Muscle of leg (tissue), 11 donors: ENCODE results near the gene ZNF407. TPM values are rescaled to one million over a fixed set of nuclear protein-coding genes. Genes with fewer than 3 reads are reported as not detected.

Source experiments
- DNase-seq: peaks from one replicate; pipeline ENCODE4 v3.0.0; 2013
- H3K27ac ChIP-seq: one replicate; pipeline ENCODE4 v1.5.1; 2013; ENCODE audit warnings: mild to moderate bottlenecking, low read length, control low read depth
- H3K27me3 ChIP-seq: one replicate; pipeline ENCODE4 v1.6.1; 2013; ENCODE audit warnings: low read length; ENCODE audit not compliant: control insufficient read depth, insufficient read depth
- H3K36me3 ChIP-seq: one replicate; pipeline ENCODE4 v1.6.1; 2013; ENCODE audit warnings: low read length; ENCODE audit not compliant: control insufficient read depth, insufficient read depth
- H3K4me1 ChIP-seq: one replicate; pipeline ENCODE4 v1.6.1; 2013; ENCODE audit warnings: low read length; ENCODE audit not compliant: control insufficient read depth, insufficient read depth
- H3K4me3 ChIP-seq: one replicate; pipeline ENCODE4 v1.5.1; 2013; ENCODE audit warnings: low read length, control low read depth
- H3K9me3 ChIP-seq: replicated peaks from 2 replicates; pipeline ENCODE4 v1.6.1; 2013; ENCODE audit warnings: low read depth, low read length; ENCODE audit not compliant: control insufficient read depth
- WGBS: methylation state at CpG from one replicate; pipeline ENCODE4 v1.1.5; 2013; ENCODE audit warnings: missing lambda C conversion rate; ENCODE audit not compliant: insufficient coverage; 5-methylcytosine and 5-hydroxymethylcytosine counted together
- polyA plus RNA-seq, 8 donors: library from polyadenylated mRNA; unstranded; fragments of 120-200 nt; gene quantifications; one replicate each; pipeline versions ENCODE4 v1.2.1 to v1.2.3, GENCODE V29; 2013; ENCODE audit warnings: inconsistent platforms in 1 of 8, low replicate concordance in 1 of 8; ENCODE audit not compliant: insufficient read length in 8 of 8, insufficient read depth in 1 of 8
- total RNA-seq: library from RNA; stranded (reverse); fragments of 120-200 nt; gene quantifications from one replicate; pipeline ENCODE4 v1.2.4, GENCODE V29; 2013

Gene ZNF407
- total and polyA plus RNA-seq, 9 donors = 5.3 to 10.7 (median 6.4) TPM

- Histone ChIP-seq H3K27ac (no peak overlapping the region), H3K4me3 (no peak overlapping the region), H3K9me3 (no peaks in the 10 kb centered on the region), H3K36me3 (no peaks in the 10 kb centered on the region), H3K4me1 (no peaks in the 10 kb centered on the region), H3K27me3 (no peaks in the 10 kb centered on the region)
- WGBS = 92% methylated on average over 2 of the region's 7 CpGs
- DNase-seq = no peak
Measured at GRCh38 chr18:74945774-74946545, 348.3 kb downstream of the ZNF407 start.

- DNase-seq = no peak
- Histone ChIP-seq H3K9me3 (no peaks in the 10 kb centered on the region), H3K4me3 (no peak overlapping the region), H3K27ac (no peak overlapping the region), H3K27me3 (no peaks in the 10 kb centered on the region), H3K36me3 (no peaks in the 10 kb centered on the region), H3K4me1 (no peaks in the 10 kb centered on the region)
- WGBS = no CpG with 5 or more reads among the region's 3 CpGs
Measured at GRCh38 chr18:74946646-74947375, 349.1 kb downstream of the ZNF407 start.

DNA sequence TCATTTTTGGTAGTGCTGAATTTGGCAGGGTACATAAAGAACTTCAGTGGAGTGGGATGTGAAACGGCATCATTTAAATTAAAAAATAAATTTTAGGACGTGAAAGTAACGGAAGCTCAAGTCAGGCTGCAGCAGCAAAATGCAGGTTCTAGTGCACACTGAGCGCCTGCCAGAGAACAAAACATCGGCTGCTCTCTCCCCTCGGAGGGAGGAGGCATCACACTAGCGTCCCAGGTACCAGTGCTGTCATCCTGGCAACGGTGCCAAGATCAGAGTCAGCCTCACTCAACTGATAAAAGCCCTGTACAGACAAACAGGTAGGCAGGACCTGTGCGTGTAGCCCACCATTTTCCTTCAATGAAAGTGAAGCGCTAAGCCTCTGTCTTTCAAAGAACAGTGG lies 349.7 kb downstream of the ZNF407 start:
- Histone ChIP-seq H3K4me1 (no peaks in the 10 kb centered on the region), H3K4me3 (no peak overlapping the region), H3K27me3 (no peaks in the 10 kb centered on the region), H3K27ac (no peak overlapping the region), H3K36me3 (no peaks in the 10 kb centered on the region), H3K9me3 (no peaks in the 10 kb centered on the region)
- DNase-seq = no peak
- WGBS = 78% methylated on average over 10 of the region's 10 CpGs

DNA sequence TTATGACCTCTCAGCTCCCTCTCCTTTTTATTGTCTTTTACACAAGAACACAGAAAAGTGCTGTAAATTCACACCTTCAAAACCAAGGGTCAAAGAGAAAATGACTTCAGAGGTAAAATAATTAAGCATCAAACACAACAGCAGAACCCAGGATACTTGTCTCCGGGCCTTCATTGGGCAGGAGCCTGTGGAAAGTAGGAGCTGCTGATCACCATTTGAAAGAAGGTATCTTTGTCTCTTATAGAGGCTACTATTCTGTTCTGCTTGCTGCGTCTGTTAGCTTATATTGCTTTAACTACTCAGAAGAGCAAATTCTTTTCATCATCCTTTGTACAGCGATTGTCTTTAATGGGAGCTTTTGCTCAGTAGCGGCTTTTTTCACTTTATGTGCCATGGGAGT lies 350.2 kb downstream of the ZNF407 start:
- no CpG with 5 or more reads among the region's 4 CpGs for WGBS

DNA sequence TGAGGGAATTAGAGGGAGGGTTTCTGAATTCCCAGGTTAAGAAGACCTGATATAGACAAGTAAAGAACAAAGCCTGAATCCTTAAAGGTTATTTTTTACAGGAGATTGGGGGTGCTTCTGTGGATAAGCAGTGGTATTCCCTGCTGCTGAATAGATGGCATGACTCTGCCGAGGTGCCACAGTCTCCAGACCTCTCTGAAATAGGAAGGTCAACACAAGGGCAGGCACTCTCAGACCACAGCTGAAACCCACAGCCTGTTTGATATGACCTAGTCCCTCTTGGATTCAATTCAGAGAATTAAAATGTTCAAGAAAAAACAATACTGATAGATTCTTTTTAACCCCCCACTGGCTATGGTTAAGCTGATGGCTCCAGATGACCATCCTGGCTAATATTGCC lies 351.9 kb downstream of the ZNF407 start:
- Histone ChIP-seq H3K27ac (no peak overlapping the region), H3K36me3 (no peaks in the 10 kb centered on the region), H3K4me3 (no peak overlapping the region), H3K27me3 (no peaks in the 10 kb centered on the region), H3K9me3 (no peaks in the 10 kb centered on the region), H3K4me1 (no peaks in the 10 kb centered on the region)
- no peak for DNase-seq
- WGBS = 100% methylated on average over 1 of the region's 1 CpG

More for the DNA sequence above, 350.2 kb downstream of the ZNF407 start:
- Histone ChIP-seq H3K27ac (no peak overlapping the region), H3K4me1 (no peaks in the 10 kb centered on the region), H3K4me3 (no peak overlapping the region), H3K36me3 (no peaks in the 10 kb centered on the region), H3K9me3 (no peaks in the 10 kb centered on the region), H3K27me3 (no peaks in the 10 kb centered on the region)
- DNase-seq = no peak

DNA sequence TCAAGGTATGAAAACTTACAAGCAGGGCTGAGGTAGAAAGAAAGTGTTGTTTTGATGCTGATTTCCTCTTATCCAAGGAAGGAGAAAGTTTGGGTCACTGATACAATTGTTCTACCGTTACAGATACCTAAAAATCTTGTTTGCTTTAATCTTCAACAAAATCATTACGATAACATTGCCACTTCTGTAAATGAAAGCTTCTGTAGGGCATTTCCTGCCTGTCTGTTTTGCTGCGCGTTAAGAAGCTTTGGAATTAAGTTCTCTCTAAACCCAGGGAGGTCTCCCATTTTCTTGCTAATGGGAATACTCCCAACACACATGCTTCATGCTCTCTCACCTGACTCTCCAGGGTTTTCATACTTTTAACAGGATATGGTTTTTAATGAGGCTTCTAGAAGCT lies 352.8 kb downstream of the ZNF407 start:
- no peak overlapping the region for H3K4me3 ChIP-seq
- H3K4me1 ChIP-seq = no peaks in the 10 kb centered on the region
- H3K27me3 ChIP-seq = no peaks in the 10 kb centered on the region
- no peaks in the 10 kb centered on the region for H3K9me3 ChIP-seq
- 56% methylated on average over 3 of the region's 4 CpGs for WGBS
- H3K36me3 ChIP-seq = no peaks in the 10 kb centered on the region
- no peak overlapping the region for H3K27ac ChIP-seq
- no peak for DNase-seq

- no peaks in the 10 kb centered on the region for H3K27me3 ChIP-seq
- no peaks in the 10 kb centered on the region for H3K36me3 ChIP-seq
- H3K27ac ChIP-seq = no peak overlapping the region
- 65% methylated on average over 4 of the region's 4 CpGs for WGBS
- H3K4me3 ChIP-seq = no peak overlapping the region
- peak; percentile 34 for DNase-seq
- no peaks in the 10 kb centered on the region for H3K4me1 ChIP-seq
- H3K9me3 ChIP-seq = no peaks in the 10 kb centered on the region
Measured at GRCh38 chr18:74951165-74951760, 353.6 kb downstream of the ZNF407 start.

- Histone ChIP-seq H3K36me3 (peaks cover 4% of the 10 kb centered on the region), H3K9me3 (no peaks in the 10 kb centered on the region), H3K4me3 (no peak overlapping the region), H3K27ac (no peak overlapping the region), H3K4me1 (no peaks in the 10 kb centered on the region), H3K27me3 (no peaks in the 10 kb centered on the region)
- no peak for DNase-seq
- WGBS = 83% methylated on average over 1 of the region's 8 CpGs
Measured at GRCh38 chr18:74957588-74958224, 360.0 kb downstream of the ZNF407 start.

GRCh38 chr18:74959216-74959615 lies 361.5 kb downstream of the ZNF407 start:
- H3K27me3 ChIP-seq = no peaks in the 10 kb centered on the region
- no peaks in the 10 kb centered on the region for H3K4me1 ChIP-seq
- no peak for DNase-seq
- no peak overlapping the region for H3K4me3 ChIP-seq
- no peaks in the 10 kb centered on the region for H3K9me3 ChIP-seq
- no CpG with 5 or more reads among the region's 3 CpGs for WGBS
- H3K36me3 ChIP-seq = peaks cover 4% of the 10 kb centered on the region
- H3K27ac ChIP-seq = no peak overlapping the region

GRCh38 chr18:74961596-74961995 lies 363.9 kb downstream of the ZNF407 start:
- 100% methylated on average over 2 of the region's 6 CpGs for WGBS
- Histone ChIP-seq H3K27me3 (no peaks in the 10 kb centered on the region), H3K4me1 (no peaks in the 10 kb centered on the region), H3K27ac (no peak overlapping the region), H3K36me3 (peaks cover 4% of the 10 kb centered on the region), H3K4me3 (no peak overlapping the region), H3K9me3 (no peaks in the 10 kb centered on the region)
- DNase-seq = no peak
